Thoracic aorta (tissue), 2 donors: ENCODE results near the gene TCF7L2. TPM values are rescaled to one million over a fixed set of nuclear protein-coding genes. Genes with fewer than 3 reads are reported as not detected.
A peak's percentile ranks its signal among the peaks of the same experiment; 100 is the strongest.

Experiments used
- ATAC-seq: fragments of 150-250 bp; one replicate; pipeline ENCODE4 v1.8.0; 2017; ENCODE audit warnings: low read depth; ENCODE audit not compliant: insufficient number of reproducible peaks, low FRiP score
- DNase-seq: peaks from one replicate; pipeline ENCODE4 v3.0.0-alpha.2; 2020; ENCODE audit warnings: low spot score
- H3K27ac ChIP-seq, 2 donors: fragments of 200-600 bp; sonication (generic); 1 replicate in 1 of 2; 2 replicates in 1 of 2; pipeline ENCODE4 v1.5.1; 2016; ENCODE audit warnings: mild to moderate bottlenecking in 2 of 2, moderate library complexity in 2 of 2
- H3K27me3 ChIP-seq: fragments of 200-600 bp; sonication (generic); replicated peaks from 2 replicates; pipeline ENCODE4 v1.6.0; 2016; ENCODE audit warnings: mild to moderate bottlenecking; ENCODE audit not compliant: insufficient read depth
- H3K36me3 ChIP-seq: fragments of 200-600 bp; sonication (generic); one replicate; pipeline ENCODE4 v1.5.1; 2016
- H3K4me1 ChIP-seq, 2 donors: fragments of 200-600 bp; sonication (generic); 1 replicate in 1 of 2; 2 replicates in 1 of 2; pipeline versions ENCODE4 v1.5.1 to v1.6.0; 2016; ENCODE audit warnings: low read depth in 2 of 2, mild to moderate bottlenecking in 1 of 2; ENCODE audit not compliant: control insufficient read depth in 1 of 2
- H3K4me3 ChIP-seq: fragments of 200-600 bp; sonication (generic); 2 replicates; pipeline ENCODE4 v1.5.1; 2016; ENCODE audit warnings: mild to moderate bottlenecking
- H3K9me3 ChIP-seq: fragments of 200-600 bp; sonication (generic); 2 replicates; pipeline ENCODE4 v1.5.1; 2016
- total RNA-seq, 2 donors: library from RNA; depleted of rRNA; stranded (reverse); fragments of >200 nt; gene quantifications; one replicate each; pipeline versions ENCODE4 v1.1.0 to v1.2.3, GENCODE V29; 2016
- TF ChIP-seq, protein P1 (sequence below): fragments of 200-600 bp; sonication (generic); IDR thresholded peaks from one replicate; pipeline ENCODE4 v1.5.1; 2019; ENCODE audit warnings: antibody characterized with exemption

The TCF7L2 gene
- total RNA-seq, 2 donors from 2014 or later: 21.4 to 50.5 TPM

DNA sequence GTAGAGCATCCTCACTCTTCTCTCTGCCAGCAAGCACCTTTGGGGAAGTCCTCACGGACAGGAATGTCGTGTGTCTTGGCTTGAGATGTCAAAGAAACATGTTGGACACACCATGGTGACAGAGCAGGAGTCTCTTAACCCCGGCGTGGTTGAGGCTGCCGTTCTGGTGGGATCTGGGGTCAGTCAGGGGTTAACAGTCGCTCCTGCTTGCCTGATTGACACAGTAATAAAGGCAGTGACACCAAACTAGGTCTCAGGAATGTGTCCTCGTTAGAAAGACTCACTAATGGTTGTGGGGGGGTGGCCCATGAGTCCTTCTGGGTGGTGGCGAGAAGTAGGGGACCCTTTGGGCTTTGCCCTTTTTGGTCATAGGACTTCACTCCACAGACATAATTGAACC lies 69.0 kb downstream of the TCF7L2 start:
- DNase-seq (no peak), ATAC-seq (no peak)
- TF ChIP-seq, protein P1, sequence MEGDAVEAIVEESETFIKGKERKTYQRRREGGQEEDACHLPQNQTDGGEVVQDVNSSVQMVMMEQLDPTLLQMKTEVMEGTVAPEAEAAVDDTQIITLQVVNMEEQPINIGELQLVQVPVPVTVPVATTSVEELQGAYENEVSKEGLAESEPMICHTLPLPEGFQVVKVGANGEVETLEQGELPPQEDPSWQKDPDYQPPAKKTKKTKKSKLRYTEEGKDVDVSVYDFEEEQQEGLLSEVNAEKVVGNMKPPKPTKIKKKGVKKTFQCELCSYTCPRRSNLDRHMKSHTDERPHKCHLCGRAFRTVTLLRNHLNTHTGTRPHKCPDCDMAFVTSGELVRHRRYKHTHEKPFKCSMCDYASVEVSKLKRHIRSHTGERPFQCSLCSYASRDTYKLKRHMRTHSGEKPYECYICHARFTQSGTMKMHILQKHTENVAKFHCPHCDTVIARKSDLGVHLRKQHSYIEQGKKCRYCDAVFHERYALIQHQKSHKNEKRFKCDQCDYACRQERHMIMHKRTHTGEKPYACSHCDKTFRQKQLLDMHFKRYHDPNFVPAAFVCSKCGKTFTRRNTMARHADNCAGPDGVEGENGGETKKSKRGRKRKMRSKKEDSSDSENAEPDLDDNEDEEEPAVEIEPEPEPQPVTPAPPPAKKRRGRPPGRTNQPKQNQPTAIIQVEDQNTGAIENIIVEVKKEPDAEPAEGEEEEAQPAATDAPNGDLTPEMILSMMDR: no peak
- Histone ChIP-seq H3K4me1 (peaks cover 19 to 72% of the 10 kb centered on the region in 2 donors), H3K27me3 (no peaks in the 10 kb centered on the region), H3K27ac (peak overlapping the region in 1 of 2 donors; percentile 5), H3K36me3 (no peaks in the 10 kb centered on the region), H3K9me3 (no peaks in the 10 kb centered on the region), H3K4me3 (no peak overlapping the region)

- H3K27ac ChIP-seq: peak overlapping the region; percentile 38 to 59
Observed at GRCh38 chr10:113019692-113020474, 69.8 kb downstream of the TCF7L2 start.

DNA sequence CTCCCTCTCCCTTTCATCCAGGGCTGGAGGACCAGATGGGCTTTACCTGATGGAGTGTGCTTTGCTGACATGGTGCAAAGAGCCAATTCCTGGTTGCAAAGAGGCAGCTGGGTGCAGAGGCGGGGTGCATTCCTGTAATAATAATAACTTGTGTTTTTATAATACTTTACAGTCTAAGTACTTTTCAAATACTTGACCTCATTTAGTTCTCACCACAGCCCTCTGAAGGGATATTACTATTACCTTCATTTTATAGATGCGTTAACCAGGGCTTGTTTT lies 70.4 kb downstream of the TCF7L2 start:
- H3K27me3 ChIP-seq: no peaks in the 10 kb centered on the region
- TF ChIP-seq, protein P1: no peak
- H3K9me3 ChIP-seq: no peaks in the 10 kb centered on the region
- DNase-seq (no peak), ATAC-seq (no peak)
- H3K4me3 ChIP-seq: no peak overlapping the region
- peak overlapping the region; percentile 38 to 59 for H3K27ac ChIP-seq
- H3K4me1 ChIP-seq: peaks cover 19 to 71% of the 10 kb centered on the region in 2 donors
- no peaks in the 10 kb centered on the region for H3K36me3 ChIP-seq

More at GRCh38 chr10:113019692-113020474, 69.8 kb downstream of the TCF7L2 start:
- H3K36me3 ChIP-seq: no peaks in the 10 kb centered on the region
- DNase-seq (no peak), ATAC-seq (no peak)
- H3K4me3 ChIP-seq: no peak overlapping the region
- no peaks in the 10 kb centered on the region for H3K27me3 ChIP-seq
- no peaks in the 10 kb centered on the region for H3K9me3 ChIP-seq
- peaks cover 19 to 72% of the 10 kb centered on the region in 2 donors for H3K4me1 ChIP-seq
- TF ChIP-seq, protein P1: no peak

- peak overlapping the region; percentile 55 to 59 for H3K27ac ChIP-seq
Observed at GRCh38 chr10:113020838-113021237, 70.8 kb downstream of the TCF7L2 start.

GRCh38 chr10:113021268-113022040 lies 71.4 kb downstream of the TCF7L2 start:
- ATAC-seq: peak; percentile 27
- TF ChIP-seq, protein P1: no peak
- Histone ChIP-seq H3K27me3 (no peaks in the 10 kb centered on the region), H3K9me3 (no peaks in the 10 kb centered on the region), H3K27ac (peak overlapping the region; percentile 55 to 59), H3K4me3 (peak overlapping the region; percentile 24), H3K4me1 (peaks cover 21 to 69% of the 10 kb centered on the region in 2 donors), H3K36me3 (no peaks in the 10 kb centered on the region)
- DNase-seq: no peak

More at GRCh38 chr10:113020838-113021237, 70.8 kb downstream of the TCF7L2 start:
- peaks cover 19 to 67% of the 10 kb centered on the region in 2 donors for H3K4me1 ChIP-seq
- H3K9me3 ChIP-seq: no peaks in the 10 kb centered on the region
- H3K36me3 ChIP-seq: no peaks in the 10 kb centered on the region
- TF ChIP-seq, protein P1: no peak
- no peak for ATAC-seq
- no peak overlapping the region for H3K4me3 ChIP-seq
- DNase-seq: no peak
- no peaks in the 10 kb centered on the region for H3K27me3 ChIP-seq
